ENCODE data around the gene HOXC4.
A peak's percentile ranks its signal among the peaks of the same experiment; 100 is the strongest.

HOXC4 gene

GRCh38 chr12:54053751-54054741 is at the start of gene HOXC4:
Gene HOXC4 (plus strand): TSS chr12:54053835. CDS start chr12:54053923, 88 bp downstream.
- H3K9ac ChIP-seq (ENCODE audit: low read length) = peak within 1 kb of the TSS; percentile 87
- no peaks in the 10 kb centered on the region for H3K36me3 ChIP-seq (ENCODE audit: control insufficient read depth, insufficient read depth, low read length)
- H3K4me3 ChIP-seq (ENCODE audit: low read length) = peak within 1 kb of the TSS; percentile 45
- no peaks in the 10 kb centered on the region for H3K9me3 ChIP-seq (ENCODE audit: control insufficient read depth, low read length)
- H3K27me3 ChIP-seq (ENCODE audit: control insufficient read depth, insufficient read depth, low read length) = peaks cover 32% of the 10 kb centered on the region
- peaks cover 9% of the 10 kb centered on the region for H3K4me1 ChIP-seq (ENCODE audit: control insufficient read depth, insufficient read depth, low read length)

GRCh38 chr12:54004063-54004840 is 49.4 kb upstream of the HOXC4 start:
- Histone ChIP-seq H3K36me3 (ENCODE audit: control insufficient read depth, insufficient read depth, low read length) (no peaks in the 10 kb centered on the region), H3K27me3 (ENCODE audit: control insufficient read depth, insufficient read depth, low read length) (peaks cover 96% of the 10 kb centered on the region), H3K9me3 (ENCODE audit: control insufficient read depth, low read length) (no peaks in the 10 kb centered on the region), H3K9ac (ENCODE audit: low read length) (no peak overlapping the region), H3K4me3 (ENCODE audit: low read length) (no peak overlapping the region), H3K4me1 (ENCODE audit: control insufficient read depth, insufficient read depth, low read length) (peaks cover 22% of the 10 kb centered on the region)

- H3K4me1 ChIP-seq (ENCODE audit: control insufficient read depth, insufficient read depth, low read length) = peaks cover 16% of the 10 kb centered on the region
- no peaks in the 10 kb centered on the region for H3K9me3 ChIP-seq (ENCODE audit: control insufficient read depth, low read length)
- H3K27me3 ChIP-seq (ENCODE audit: control insufficient read depth, insufficient read depth, low read length) = peaks cover 97% of the 10 kb centered on the region
- no peak overlapping the region for H3K4me3 ChIP-seq (ENCODE audit: low read length)
- no peaks in the 10 kb centered on the region for H3K36me3 ChIP-seq (ENCODE audit: control insufficient read depth, insufficient read depth, low read length)
- no peak overlapping the region for H3K9ac ChIP-seq (ENCODE audit: low read length)
Observed at GRCh38 chr12:54004841-54005530, 48.6 kb upstream of the HOXC4 start.

- peaks cover 11% of the 10 kb centered on the region for H3K4me1 ChIP-seq (ENCODE audit: control insufficient read depth, insufficient read depth, low read length)
- no peak overlapping the region for H3K9ac ChIP-seq (ENCODE audit: low read length)
- no peak overlapping the region for H3K4me3 ChIP-seq (ENCODE audit: low read length)
- peaks cover 97% of the 10 kb centered on the region for H3K27me3 ChIP-seq (ENCODE audit: control insufficient read depth, insufficient read depth, low read length)
- no peaks in the 10 kb centered on the region for H3K36me3 ChIP-seq (ENCODE audit: control insufficient read depth, insufficient read depth, low read length)
- peaks cover 2% of the 10 kb centered on the region for H3K9me3 ChIP-seq (ENCODE audit: control insufficient read depth, low read length)
Observed at GRCh38 chr12:54005531-54005852, 48.1 kb upstream of the HOXC4 start.

- Histone ChIP-seq H3K4me3 (ENCODE audit: low read length) (peak overlapping the region; percentile 46), H3K9me3 (ENCODE audit: control insufficient read depth, low read length) (peaks cover 5% of the 10 kb centered on the region), H3K36me3 (ENCODE audit: control insufficient read depth, insufficient read depth, low read length) (no peaks in the 10 kb centered on the region), H3K4me1 (ENCODE audit: control insufficient read depth, insufficient read depth, low read length) (peaks cover 10% of the 10 kb centered on the region), H3K9ac (ENCODE audit: low read length) (peak overlapping the region; percentile 62), H3K27me3 (ENCODE audit: control insufficient read depth, insufficient read depth, low read length) (peaks cover 97% of the 10 kb centered on the region)
Observed at GRCh38 chr12:54005853-54006558, 47.6 kb upstream of the HOXC4 start.

- Histone ChIP-seq H3K27me3 (ENCODE audit: control insufficient read depth, insufficient read depth, low read length) (peaks cover 97% of the 10 kb centered on the region), H3K4me1 (ENCODE audit: control insufficient read depth, insufficient read depth, low read length) (peaks cover 10% of the 10 kb centered on the region), H3K9me3 (ENCODE audit: control insufficient read depth, low read length) (peaks cover 5% of the 10 kb centered on the region), H3K9ac (ENCODE audit: low read length) (peak overlapping the region; percentile 62), H3K36me3 (ENCODE audit: control insufficient read depth, insufficient read depth, low read length) (no peaks in the 10 kb centered on the region), H3K4me3 (ENCODE audit: low read length) (peak overlapping the region; percentile 46)
Observed at GRCh38 chr12:54006559-54007220, 46.9 kb upstream of the HOXC4 start.

- H3K4me3 ChIP-seq (ENCODE audit: low read length) = no peak overlapping the region
- H3K9ac ChIP-seq (ENCODE audit: low read length) = no peak overlapping the region
- H3K9me3 ChIP-seq (ENCODE audit: control insufficient read depth, low read length) = peaks cover 5% of the 10 kb centered on the region
- H3K27me3 ChIP-seq (ENCODE audit: control insufficient read depth, insufficient read depth, low read length) = peaks cover 95% of the 10 kb centered on the region
- peaks cover 10% of the 10 kb centered on the region for H3K4me1 ChIP-seq (ENCODE audit: control insufficient read depth, insufficient read depth, low read length)
- no peaks in the 10 kb centered on the region for H3K36me3 ChIP-seq (ENCODE audit: control insufficient read depth, insufficient read depth, low read length)
Observed at GRCh38 chr12:54007538-54008259, 45.9 kb upstream of the HOXC4 start.

GRCh38 chr12:54008260-54008552 is 45.4 kb upstream of the HOXC4 start:
- Histone ChIP-seq H3K4me3 (ENCODE audit: low read length) (no peak overlapping the region), H3K9ac (ENCODE audit: low read length) (no peak overlapping the region), H3K27me3 (ENCODE audit: control insufficient read depth, insufficient read depth, low read length) (peaks cover 95% of the 10 kb centered on the region), H3K4me1 (ENCODE audit: control insufficient read depth, insufficient read depth, low read length) (peaks cover 10% of the 10 kb centered on the region), H3K9me3 (ENCODE audit: control insufficient read depth, low read length) (peaks cover 5% of the 10 kb centered on the region), H3K36me3 (ENCODE audit: control insufficient read depth, insufficient read depth, low read length) (no peaks in the 10 kb centered on the region)

- Histone ChIP-seq H3K27me3 (ENCODE audit: control insufficient read depth, insufficient read depth, low read length) (peaks cover 96% of the 10 kb centered on the region), H3K9me3 (ENCODE audit: control insufficient read depth, low read length) (peaks cover 5% of the 10 kb centered on the region), H3K9ac (ENCODE audit: low read length) (no peak overlapping the region), H3K36me3 (ENCODE audit: control insufficient read depth, insufficient read depth, low read length) (no peaks in the 10 kb centered on the region), H3K4me3 (ENCODE audit: low read length) (no peak overlapping the region), H3K4me1 (ENCODE audit: control insufficient read depth, insufficient read depth, low read length) (peaks cover 10% of the 10 kb centered on the region)
Observed at GRCh38 chr12:54009171-54010052, 44.2 kb upstream of the HOXC4 start.
